Activated naive CD4-positive, alpha-beta T cell treated with anti-CD3 and anti-CD28 coated beads, Interleukin-2, amount 50 U/mL, for 72 hours (primary cell): Measurements from ENCODE around the gene DOC2B. TPM values are rescaled to one million over a fixed set of nuclear protein-coding genes. Genes with fewer than 3 reads are reported as not detected.

ENCODE experiments used
- ATAC-seq, 2 donors: fragments of 150-1000 bp; cut with Tn5 transposase; 2 replicates each; pipeline ENCODE4 v1.10.0; 2021; ENCODE audit warnings: mild to moderate bottlenecking in 2 of 2, moderate library complexity in 2 of 2
- DNase-seq, 2 donors: peaks; one replicate each; pipeline ENCODE4 v3.0.0; 2021 to 2022; ENCODE audit warnings: low spot score in 2 of 2
- H3K27ac Mint-ChIP-seq, 2 donors: one replicate each; pipeline ENCODE4 v1.8.0; 2022; ENCODE audit warnings: mild to moderate bottlenecking in 2 of 2, mixed read lengths in 2 of 2
- H3K36me3 Mint-ChIP-seq, 2 donors: one replicate each; pipeline ENCODE4 v1.8.0; 2022; ENCODE audit warnings: mixed read lengths in 2 of 2
- H3K9me3 Mint-ChIP-seq, 2 donors: one replicate each; pipeline ENCODE4 v1.8.0; 2022; ENCODE audit warnings: mixed read lengths in 2 of 2
- total RNA-seq, 2 donors: library from RNA; stranded (reverse); gene quantifications; one replicate each; pipeline ENCODE4 v1.2.3, GENCODE V29; 2022

The DOC2B gene
- total RNA-seq, 2 donors from 2014 or later, result 0.64 TPM; not detected in 1

DNA sequence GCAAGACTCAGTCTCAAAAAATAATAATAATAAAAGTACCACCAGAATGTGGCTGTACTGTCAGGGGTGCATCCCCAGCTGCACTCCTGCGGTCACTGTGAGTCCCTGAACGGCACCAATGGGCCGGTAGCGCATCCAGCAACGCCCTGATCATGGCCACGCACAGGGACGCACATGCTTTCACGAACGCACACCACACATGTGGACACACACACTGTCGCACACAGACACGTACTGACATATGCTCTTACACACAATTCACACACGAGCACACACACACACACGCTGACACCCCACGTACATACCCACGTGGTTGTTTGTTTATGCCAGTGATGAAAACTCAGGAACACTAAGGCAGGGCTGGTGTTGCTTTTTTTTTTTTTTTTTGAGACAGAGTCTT lies 21.8 kb downstream of the DOC2B start:
- ATAC-seq, result no peak
- no peaks in the 10 kb centered on the region for H3K36me3 Mint-ChIP-seq
- H3K27ac Mint-ChIP-seq, result no peak overlapping the region
- no peaks in the 10 kb centered on the region for H3K9me3 Mint-ChIP-seq
- no peak for DNase-seq

DNA sequence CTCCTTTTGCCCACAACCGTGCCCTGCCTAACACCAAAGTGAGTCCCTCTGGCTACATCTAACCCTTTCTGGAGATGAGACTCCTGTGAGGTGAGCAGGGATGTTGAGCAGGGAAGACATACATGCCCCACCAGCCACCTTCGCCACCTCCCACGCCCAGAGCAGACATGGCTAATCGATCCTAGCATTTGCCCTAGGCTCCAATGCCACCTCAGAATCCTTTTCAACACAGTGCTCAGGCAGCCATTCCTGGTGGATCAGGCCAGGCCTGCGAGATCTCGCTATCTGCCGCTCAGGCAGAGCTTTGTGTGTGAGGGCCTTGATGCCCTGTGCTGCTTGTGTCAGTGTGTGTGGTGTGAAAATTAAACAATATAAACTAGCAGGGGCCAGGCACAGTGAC lies 23.1 kb downstream of the DOC2B start:
- no peaks in the 10 kb centered on the region for H3K36me3 Mint-ChIP-seq
- no peak for ATAC-seq
- DNase-seq, result no peak
- H3K9me3 Mint-ChIP-seq, result no peaks in the 10 kb centered on the region
- peak overlapping the region in 1 of 2 donors; percentile 79 for H3K27ac Mint-ChIP-seq

GRCh38 chr17:157901-158300 lies 23.5 kb downstream of the DOC2B start:
- no peak for DNase-seq
- no peak for ATAC-seq
- no peaks in the 10 kb centered on the region for H3K9me3 Mint-ChIP-seq
- no peaks in the 10 kb centered on the region for H3K36me3 Mint-ChIP-seq
- H3K27ac Mint-ChIP-seq, result no peak overlapping the region

DNA sequence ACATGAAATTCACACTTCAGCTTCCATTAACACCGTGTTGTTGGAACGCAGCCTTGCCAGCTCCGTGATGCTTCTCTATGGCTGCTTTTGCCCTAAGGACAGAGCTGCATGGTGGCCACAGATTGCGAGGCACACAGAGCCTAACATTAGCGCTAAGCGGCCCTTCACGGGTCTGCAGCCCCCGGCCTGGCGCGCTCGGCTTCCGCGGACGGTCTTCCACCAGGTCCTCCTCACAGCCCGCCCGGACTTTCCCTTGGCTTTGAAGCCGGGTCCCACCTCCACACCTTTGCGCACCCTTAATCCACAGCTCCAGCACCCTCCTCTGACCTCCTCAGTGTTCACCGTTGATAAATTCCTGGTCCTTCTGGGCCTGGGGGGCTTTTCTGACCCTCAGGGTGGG lies 24.5 kb downstream of the DOC2B start:
- ATAC-seq (no peak), DNase-seq (no peak)
- Mint-ChIP-seq H3K27ac (peak overlapping the region in 1 of 2 donors; percentile 29), H3K36me3 (no peaks in the 10 kb centered on the region), H3K9me3 (no peaks in the 10 kb centered on the region)

- no peaks in the 10 kb centered on the region for H3K9me3 Mint-ChIP-seq
- H3K27ac Mint-ChIP-seq, result no peak overlapping the region
- ATAC-seq (no peak), DNase-seq (no peak)
- no peaks in the 10 kb centered on the region for H3K36me3 Mint-ChIP-seq
Observed at GRCh38 chr17:156094-156621, 25.3 kb downstream of the DOC2B start.

- DNase-seq (no peak), ATAC-seq (no peak)
- Mint-ChIP-seq H3K9me3 (no peaks in the 10 kb centered on the region), H3K36me3 (no peaks in the 10 kb centered on the region), H3K27ac (peak overlapping the region in 1 of 2 donors; percentile 50)
Observed at GRCh38 chr17:155576-155975, 25.9 kb downstream of the DOC2B start.

DNA sequence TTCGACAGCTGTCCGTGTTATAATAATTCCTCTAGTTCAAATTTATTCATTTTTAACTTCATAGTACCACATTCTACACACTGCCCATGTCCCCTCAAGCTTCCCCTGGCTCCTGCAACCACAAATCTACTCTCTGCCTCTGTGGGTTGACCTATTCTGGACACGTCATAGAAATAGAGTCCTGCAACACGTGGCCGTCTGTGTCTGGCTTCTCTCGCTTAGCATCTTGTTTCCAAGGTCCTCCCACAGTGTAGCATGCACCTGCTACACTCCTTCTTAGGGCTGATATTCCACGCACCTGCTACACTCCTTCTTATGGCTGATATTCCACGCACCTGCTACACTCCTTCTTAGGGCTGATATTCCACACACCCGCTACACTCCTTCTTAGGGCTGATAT lies 27.6 kb downstream of the DOC2B start:
- ATAC-seq (no peak), DNase-seq (no peak)
- Mint-ChIP-seq H3K27ac (no peak overlapping the region), H3K9me3 (no peaks in the 10 kb centered on the region), H3K36me3 (no peaks in the 10 kb centered on the region)

DNA sequence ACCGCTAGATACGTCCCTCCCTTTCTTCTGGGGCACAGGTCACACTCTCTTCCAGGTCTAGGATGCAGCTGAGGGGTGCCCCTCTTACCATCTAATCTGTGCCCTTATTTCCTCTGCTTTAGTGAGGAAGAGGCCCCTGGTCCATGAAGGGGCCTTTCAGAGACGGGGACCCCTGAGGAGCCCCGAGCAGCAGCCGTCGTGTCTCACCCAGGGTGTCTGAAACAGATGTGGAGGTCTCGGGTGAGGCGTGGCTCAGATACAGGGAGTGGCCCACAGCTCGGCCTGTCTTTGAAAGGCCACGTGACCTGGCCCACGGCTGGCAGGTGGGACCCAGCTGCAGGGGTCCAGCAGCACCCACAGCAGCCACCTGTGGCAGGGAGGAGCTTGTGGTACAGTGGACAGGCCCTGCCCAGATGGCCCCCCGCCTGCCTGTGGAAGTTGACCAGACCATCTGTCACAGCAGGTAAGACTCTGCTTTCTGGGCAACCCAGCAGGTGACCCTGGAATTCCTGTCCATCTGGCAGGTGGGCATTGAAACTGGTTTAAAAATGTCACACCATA lies 28.5 kb downstream of the DOC2B start:
- H3K9me3 Mint-ChIP-seq, result no peaks in the 10 kb centered on the region
- DNase-seq (peak in 1 of 2 donors; percentile 39), ATAC-seq (no peak)
- no peaks in the 10 kb centered on the region for H3K36me3 Mint-ChIP-seq
- H3K27ac Mint-ChIP-seq, result no peak overlapping the region

- Mint-ChIP-seq H3K36me3 (no peaks in the 10 kb centered on the region), H3K27ac (no peak overlapping the region), H3K9me3 (no peaks in the 10 kb centered on the region)
- ATAC-seq, result no peak
- DNase-seq, result no peak
Observed at GRCh38 chr17:151886-152859, 29.3 kb downstream of the DOC2B start.

GRCh38 chr17:151004-151403 lies 30.4 kb downstream of the DOC2B start:
- H3K9me3 Mint-ChIP-seq, result no peaks in the 10 kb centered on the region
- ATAC-seq (no peak), DNase-seq (no peak)
- H3K27ac Mint-ChIP-seq, result no peak overlapping the region
- H3K36me3 Mint-ChIP-seq, result no peaks in the 10 kb centered on the region

DNA sequence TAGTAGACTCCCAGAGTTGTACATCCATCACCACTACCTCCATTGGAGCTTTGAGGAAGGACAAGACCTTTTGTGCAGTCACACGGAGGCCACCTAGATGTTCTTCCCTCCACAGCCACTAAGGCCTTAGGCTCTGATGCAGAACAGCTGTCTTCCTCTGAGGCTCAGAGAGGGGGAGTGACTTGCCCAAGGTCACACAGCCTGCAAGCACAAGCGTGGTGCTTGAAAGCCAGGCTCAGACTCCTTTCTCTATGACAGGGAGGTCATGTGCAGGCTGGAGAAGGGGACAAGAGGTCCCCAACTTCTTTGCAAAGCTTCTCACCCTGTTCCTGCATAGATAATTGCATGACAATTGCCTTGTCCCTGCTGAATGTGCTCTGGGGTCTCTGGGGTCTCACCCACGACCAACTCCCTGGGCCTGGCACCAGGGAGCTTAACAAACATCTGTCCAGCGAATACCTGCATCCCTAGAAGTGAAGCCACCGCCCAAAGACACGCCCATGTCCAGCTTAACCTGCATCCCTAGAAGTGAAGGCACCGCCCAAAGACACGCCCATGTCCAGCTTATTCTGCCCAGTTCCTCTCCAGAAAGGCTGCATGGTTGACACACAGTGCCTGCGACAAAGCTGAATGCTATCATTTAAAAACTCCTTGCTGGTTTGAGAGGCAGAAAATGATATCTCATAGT lies 31.4 kb downstream of the DOC2B start:
- Mint-ChIP-seq H3K9me3 (no peaks in the 10 kb centered on the region), H3K36me3 (no peaks in the 10 kb centered on the region), H3K27ac (no peak overlapping the region)
- DNase-seq, result no peak
- no peak for ATAC-seq

GRCh38 chr17:149231-149630 lies 32.2 kb downstream of the DOC2B start:
- Mint-ChIP-seq H3K27ac (no peak overlapping the region), H3K36me3 (no peaks in the 10 kb centered on the region), H3K9me3 (no peaks in the 10 kb centered on the region)
- DNase-seq (no peak), ATAC-seq (no peak)

GRCh38 chr17:148757-149156 lies 32.7 kb downstream of the DOC2B start:
- H3K36me3 Mint-ChIP-seq, result no peaks in the 10 kb centered on the region
- no peak for DNase-seq
- H3K27ac Mint-ChIP-seq, result no peak overlapping the region
- ATAC-seq, result no peak
- H3K9me3 Mint-ChIP-seq, result no peaks in the 10 kb centered on the region

- Mint-ChIP-seq H3K27ac (no peak overlapping the region), H3K9me3 (no peaks in the 10 kb centered on the region)
- peak in 1 of 2 donors; percentile 47 for DNase-seq
Observed at GRCh38 chr17:147796-148740, 33.4 kb downstream of the DOC2B start.

DNA sequence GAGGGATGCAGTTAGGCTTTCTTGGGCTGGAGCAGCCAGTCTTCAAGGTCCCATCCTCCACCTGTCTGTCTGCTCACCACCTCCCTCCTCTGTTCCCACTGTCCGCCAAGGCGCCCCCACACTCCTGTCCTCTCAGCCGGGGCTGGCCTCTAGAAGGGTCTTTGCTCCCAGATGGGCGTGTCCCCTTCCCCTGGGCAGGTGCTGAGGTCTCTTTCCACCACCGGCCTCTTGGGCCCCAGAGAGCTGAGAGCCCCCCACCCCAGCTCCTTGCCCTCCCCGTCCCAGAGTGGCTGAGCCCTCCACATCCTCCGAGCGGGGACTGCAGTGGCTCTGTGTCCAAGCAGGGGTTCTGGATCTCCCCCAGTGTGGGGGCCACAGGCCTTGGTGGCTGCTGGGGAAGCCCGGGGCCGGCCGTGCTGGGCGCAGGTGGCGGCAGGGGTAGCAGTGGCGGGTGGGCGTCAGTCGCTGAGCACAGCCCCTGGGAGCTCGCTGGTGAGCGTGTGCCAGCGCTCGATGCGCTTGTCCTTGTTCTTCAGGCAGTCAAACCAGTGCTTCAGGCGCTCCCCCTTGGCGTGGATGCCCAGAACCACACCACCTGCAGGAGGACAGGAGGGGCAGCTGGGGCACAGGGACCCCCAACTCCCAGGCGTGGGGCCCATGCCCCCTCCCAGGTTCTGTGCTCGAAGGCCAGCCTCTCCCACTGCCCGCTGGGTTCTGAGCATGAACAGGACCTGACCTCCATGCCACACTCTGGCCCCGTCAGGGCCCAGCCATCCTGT lies 34.3 kb downstream of the DOC2B start:
- no peak for ATAC-seq
- H3K27ac Mint-ChIP-seq, result no peak overlapping the region
- H3K9me3 Mint-ChIP-seq, result no peaks in the 10 kb centered on the region
- peak; percentile 1 to 52 for DNase-seq
- no peaks in the 10 kb centered on the region for H3K36me3 Mint-ChIP-seq

More at GRCh38 chr17:147796-148740, 33.4 kb downstream of the DOC2B start:
- H3K36me3 Mint-ChIP-seq, result no peaks in the 10 kb centered on the region
- no peak for ATAC-seq
